GM20000 (cell line): ENCODE data around the gene TRABD2A.

Experiments used
- DNase-seq: peaks from one replicate; pipeline ENCODE4 v3.0.0; 2012; ENCODE audit warnings: low spot score
- TF ChIP-seq, protein P1 (sequence below): IDR thresholded peaks from 2 replicates; pipeline ENCODE4 v1.5.1; 2012; ENCODE audit warnings: mild to moderate bottlenecking, control low read depth; ENCODE audit errors: extremely low read depth, missing control alignments

The TRABD2A gene

DNA sequence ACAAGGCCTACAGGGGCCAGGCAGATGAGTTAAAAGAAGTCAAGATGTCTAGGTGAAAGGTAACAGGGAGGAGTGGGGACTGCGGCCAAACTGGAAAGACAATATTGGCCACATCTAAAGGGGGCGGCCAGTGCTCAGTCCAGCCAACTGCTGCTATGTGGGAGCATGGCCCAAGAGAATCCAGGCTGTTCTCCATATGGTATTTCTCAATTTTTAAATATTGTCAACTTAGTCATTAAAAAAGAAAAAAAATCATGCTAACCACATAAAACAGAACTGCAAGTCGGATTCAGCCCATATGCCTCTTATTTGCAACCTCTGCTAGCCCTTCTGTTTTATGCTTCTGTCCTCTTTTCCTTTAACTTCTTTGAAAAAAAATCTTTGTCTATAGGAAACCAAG, 14.8 kb downstream of the TRABD2A start:
- DNase-seq: no peak
- TF ChIP-seq, protein P1, sequence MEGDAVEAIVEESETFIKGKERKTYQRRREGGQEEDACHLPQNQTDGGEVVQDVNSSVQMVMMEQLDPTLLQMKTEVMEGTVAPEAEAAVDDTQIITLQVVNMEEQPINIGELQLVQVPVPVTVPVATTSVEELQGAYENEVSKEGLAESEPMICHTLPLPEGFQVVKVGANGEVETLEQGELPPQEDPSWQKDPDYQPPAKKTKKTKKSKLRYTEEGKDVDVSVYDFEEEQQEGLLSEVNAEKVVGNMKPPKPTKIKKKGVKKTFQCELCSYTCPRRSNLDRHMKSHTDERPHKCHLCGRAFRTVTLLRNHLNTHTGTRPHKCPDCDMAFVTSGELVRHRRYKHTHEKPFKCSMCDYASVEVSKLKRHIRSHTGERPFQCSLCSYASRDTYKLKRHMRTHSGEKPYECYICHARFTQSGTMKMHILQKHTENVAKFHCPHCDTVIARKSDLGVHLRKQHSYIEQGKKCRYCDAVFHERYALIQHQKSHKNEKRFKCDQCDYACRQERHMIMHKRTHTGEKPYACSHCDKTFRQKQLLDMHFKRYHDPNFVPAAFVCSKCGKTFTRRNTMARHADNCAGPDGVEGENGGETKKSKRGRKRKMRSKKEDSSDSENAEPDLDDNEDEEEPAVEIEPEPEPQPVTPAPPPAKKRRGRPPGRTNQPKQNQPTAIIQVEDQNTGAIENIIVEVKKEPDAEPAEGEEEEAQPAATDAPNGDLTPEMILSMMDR: no peak

DNA sequence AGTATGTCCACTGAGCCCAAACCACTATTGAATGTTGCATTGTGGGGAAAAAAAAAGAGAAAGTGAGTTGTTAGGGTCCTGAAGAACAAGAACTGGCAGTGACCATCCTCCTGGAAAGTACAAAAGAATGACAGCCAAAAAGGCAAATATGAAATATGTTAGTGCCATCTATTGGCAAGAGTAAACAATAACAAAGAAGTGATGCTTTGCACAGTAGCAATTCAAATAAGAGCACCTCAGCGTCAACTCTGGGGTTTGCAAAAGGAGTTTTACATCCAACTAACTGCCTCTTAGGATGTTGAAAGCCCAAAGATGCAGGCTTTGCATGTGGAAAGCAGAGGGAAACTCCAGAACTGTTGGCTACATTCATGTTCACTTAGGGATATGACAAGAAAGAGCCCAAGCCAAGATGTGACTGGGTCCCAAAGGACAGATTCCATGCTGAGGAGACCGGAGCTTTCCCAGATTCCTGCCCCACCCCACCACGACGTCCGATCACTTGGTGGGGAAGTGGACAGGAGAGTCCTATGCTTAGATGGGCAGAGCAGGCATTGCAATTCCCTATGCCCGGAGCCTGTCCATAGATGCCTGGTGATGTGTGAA, 15.6 kb downstream of the TRABD2A start:
- peak; percentile 53 for DNase-seq
- TF ChIP-seq, protein P1: peak; percentile 26

DNA sequence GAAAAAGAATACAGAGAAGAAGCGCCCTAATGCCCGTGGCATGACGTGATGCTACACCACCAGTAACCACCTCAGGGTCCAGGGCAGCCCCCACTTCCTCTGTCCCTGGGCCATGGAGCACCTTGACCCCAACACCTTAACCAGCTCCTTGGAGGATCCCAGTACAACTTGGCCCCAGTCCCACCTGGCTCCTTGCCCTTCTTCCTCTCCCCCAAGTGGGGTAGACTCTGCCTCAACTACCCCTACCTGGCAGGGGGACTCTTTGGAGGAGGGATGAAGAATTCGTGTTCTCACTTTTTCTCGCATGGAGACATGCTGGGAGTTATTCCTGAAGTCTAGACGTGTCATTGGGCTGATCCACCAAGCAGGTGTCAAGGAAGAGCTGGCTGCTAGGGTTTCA, 18.9 kb downstream of the TRABD2A start:
- TF ChIP-seq, protein P1: no peak
- no peak for DNase-seq

DNA sequence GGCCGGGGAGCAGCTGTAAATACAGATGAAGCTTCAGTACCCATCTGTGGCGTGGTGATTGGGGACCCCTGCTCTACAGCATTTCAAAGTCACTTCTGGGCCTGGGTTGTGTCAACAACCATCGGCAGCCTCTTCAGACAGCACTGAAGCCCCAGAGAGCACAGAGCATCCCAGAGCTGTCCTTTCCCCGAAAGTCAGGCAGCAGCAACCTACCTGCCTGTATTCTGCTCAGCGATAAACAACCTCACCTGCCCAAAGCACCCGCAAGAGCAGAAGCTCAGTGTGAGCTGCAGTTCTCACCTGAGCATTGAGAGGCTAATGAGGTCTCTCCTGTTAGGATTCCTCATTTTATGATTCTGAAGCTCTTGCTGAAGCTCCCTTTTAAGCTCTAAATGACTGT, 19.3 kb downstream of the TRABD2A start:
- TF ChIP-seq, protein P1: no peak
- no peak for DNase-seq

DNA sequence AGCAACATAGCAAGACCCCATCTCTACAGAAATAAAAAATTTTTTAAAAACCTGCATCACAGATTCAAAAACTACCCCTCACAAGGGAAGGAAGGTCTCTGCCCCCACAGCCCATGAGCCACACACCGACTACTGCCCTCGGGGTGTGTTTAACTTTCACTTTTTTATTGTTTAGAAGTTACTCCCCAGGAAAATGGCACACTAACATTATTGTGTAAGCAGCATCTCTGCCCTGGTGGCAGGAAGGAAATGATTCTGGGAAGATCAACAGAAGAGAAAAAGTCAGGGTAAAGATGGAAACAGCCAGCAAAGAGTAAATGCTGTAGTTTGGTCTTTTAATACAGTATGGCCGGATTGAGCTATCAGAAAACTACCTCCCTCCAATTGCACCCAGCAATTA, 21.9 kb downstream of the TRABD2A start:
- DNase-seq: no peak
- TF ChIP-seq, protein P1: no peak

DNA sequence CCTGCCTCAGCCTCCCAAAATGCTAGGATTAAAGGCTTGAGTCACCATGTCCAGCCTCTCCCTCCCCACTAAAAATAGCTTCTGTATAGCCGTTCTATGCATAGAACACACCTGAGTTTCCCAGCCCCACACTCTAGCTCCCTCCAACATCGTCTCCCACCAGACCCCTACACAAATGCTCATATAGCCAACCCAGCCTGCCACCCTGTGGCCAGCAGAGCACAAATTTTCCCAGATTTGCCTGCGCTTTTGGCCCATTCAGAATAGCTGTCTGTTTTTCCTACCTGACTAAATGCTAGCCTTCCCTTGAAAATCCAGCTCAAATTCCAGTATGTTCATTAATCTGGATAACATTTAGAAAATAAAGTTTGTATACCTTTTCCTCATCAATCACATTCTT, 22.8 kb downstream of the TRABD2A start:
- no peak for DNase-seq
- TF ChIP-seq, protein P1: no peak

DNA sequence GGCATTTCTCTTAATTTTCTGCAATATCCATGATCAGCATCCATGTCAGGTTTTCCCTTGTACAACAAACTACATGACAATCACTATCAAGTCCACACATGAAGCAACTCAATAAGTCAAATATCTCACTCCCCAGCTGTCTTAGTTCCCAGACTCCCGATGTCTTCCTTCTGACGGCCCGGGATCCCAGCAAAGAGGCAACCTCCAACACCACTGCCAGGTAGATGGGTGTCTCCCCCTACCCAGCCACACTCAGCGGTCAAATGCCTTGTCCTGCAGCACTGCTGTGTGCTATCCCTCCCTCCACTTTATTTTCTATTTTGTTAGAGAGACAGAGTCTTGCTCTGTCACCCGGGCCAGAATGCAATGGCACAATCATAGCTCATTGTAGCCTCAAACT, 23.3 kb downstream of the TRABD2A start:
- TF ChIP-seq, protein P1: no peak

More for the DNA sequence above, 23.3 kb downstream of the TRABD2A start:
- DNase-seq: no peak
